Right lung (tissue), 5 donors: ENCODE results near the gene TTLL8. TPM values are rescaled to one million over a fixed set of nuclear protein-coding genes. Genes with fewer than 3 reads are reported as not detected.

Source experiments
- polyA plus RNA-seq, 5 donors: library from polyadenylated mRNA; unstranded; fragments of 120-200 nt; gene quantifications; one replicate each; pipeline versions ENCODE4 v1.2.1 to v1.2.3, GENCODE V29; 2013; ENCODE audit warnings: inconsistent platforms in 1 of 5, low replicate concordance in 1 of 5; ENCODE audit not compliant: insufficient read length in 5 of 5, insufficient read depth in 1 of 5

TTLL8 gene
- polyA plus RNA-seq, 5 donors, result not detected

Other genes starting within 250 kb of the TTLL8 start
- gene BRD1, start 230.4 kb downstream of the TTLL8 start, polyA plus RNA-seq, result 10 to 100 TPM; 31.2 to 41.2 (median 35.3) TPM
- gene ZBED4, start 204.5 kb downstream of the TTLL8 start, polyA plus RNA-seq, result 10 to 100 TPM; 13.1 to 16.5 (median 16.4) TPM
- 10 to 100 TPM; 17.9 to 35.1 (median 21.5) TPM for gene ALG12, start 139.9 kb downstream of the TTLL8 start, polyA plus RNA-seq
- 10 to 100 TPM; 25.4 to 47.1 (median 31.1) TPM for gene CRELD2, start 139.7 kb downstream of the TTLL8 start, polyA plus RNA-seq
- gene PIM3, start 97.5 kb downstream of the TTLL8 start, polyA plus RNA-seq, result 10 to 100 TPM; 23.1 to 45.0 (median 30.2) TPM
- under 1 TPM in 3 of 5 donors, not detected in 2; 0.08 to 0.15 (median 0.09) TPM for gene IL17REL, start 45.5 kb downstream of the TTLL8 start, polyA plus RNA-seq
- gene MLC1, start 27.1 kb upstream of the TTLL8 start, polyA plus RNA-seq, result 1 to 10 TPM; 1.4 to 2.4 (median 2.0) TPM
- 1 to 10 TPM; 1.4 to 3.8 (median 2.1) TPM for gene MOV10L1, start 31.7 kb upstream of the TTLL8 start, polyA plus RNA-seq
- gene PANX2, start 112.4 kb upstream of the TTLL8 start, polyA plus RNA-seq, result 1 to 10 TPM in 1 of 5 donors, under 1 TPM in 4; 0.38 to 1.0 (median 0.61) TPM
- 10 to 100 TPM; 14.0 to 32.3 (median 23.3) TPM for gene TRABD, start 127.6 kb upstream of the TTLL8 start, polyA plus RNA-seq
- gene SELENOO, start 142.7 kb upstream of the TTLL8 start, polyA plus RNA-seq, result 10 to 100 TPM; 14.0 to 31.3 (median 22.2) TPM
- 10 to 100 TPM; 32.3 to 45.7 (median 44.8) TPM for gene TUBGCP6, start 186.7 kb upstream of the TTLL8 start, polyA plus RNA-seq
- gene HDAC10, start 193.0 kb upstream of the TTLL8 start, polyA plus RNA-seq, result 10 to 100 TPM; 19.2 to 42.5 (median 33.6) TPM
- gene MAPK12, start 203.4 kb upstream of the TTLL8 start, polyA plus RNA-seq, result 10 to 100 TPM; 12.7 to 31.8 (median 25.8) TPM
- gene MAPK11, start 212.1 kb upstream of the TTLL8 start, polyA plus RNA-seq, result 10 to 100 TPM; 12.2 to 20.1 (median 13.3) TPM
- 100 to 1,000 TPM in 4 of 5 donors, 10 to 100 TPM in 1; 96.7 to 147 (median 137) TPM for gene PLXNB2, start 249.3 kb upstream of the TTLL8 start, polyA plus RNA-seq